Measurements from ENCODE around the gene OTOF.
A peak's percentile ranks its signal among the peaks of the same experiment; 100 is the strongest.

The OTOF gene

DNA sequence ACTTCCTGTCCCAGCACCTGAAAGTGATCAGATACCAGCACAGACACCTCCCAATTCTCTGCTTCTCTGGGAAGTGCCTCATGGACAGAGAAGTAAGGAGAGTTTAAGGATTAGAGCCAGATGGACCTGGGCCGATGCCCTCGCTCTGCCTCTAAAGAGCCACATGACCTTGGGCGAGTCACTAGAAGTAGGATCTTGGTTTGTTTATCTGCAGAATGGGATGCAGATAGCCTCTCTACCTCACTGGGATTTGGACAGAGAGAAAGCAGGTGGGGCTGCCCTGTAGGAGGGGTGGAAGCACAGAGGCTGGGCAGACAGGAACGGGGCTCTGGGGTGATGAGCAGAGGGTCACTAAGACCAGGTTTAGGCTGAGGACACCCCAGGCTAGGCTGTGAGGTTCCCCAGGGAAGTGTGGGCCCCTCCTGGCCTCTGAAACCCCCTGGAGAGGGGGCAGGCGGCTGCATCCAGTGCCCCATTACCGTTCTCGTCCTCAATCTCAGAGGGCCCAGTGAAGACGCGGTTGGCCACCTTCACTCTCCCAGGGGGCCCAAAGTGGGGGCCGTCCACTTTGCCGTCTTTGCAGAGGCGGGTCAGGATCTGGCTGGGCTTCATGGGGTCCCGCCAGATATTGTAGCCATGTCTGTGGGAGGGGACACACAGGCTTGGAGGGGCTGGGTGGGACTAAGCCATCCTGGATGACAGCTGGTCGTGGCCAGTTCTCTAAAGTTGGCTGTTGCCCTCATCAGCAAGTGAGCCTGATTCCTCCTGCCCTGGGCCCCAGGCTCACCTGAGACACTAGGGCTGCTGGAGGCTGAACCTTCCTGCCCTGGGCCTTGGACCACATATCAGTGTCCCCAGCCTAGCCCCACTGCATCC lies 13.3 kb downstream of the OTOF start:
- Histone ChIP-seq H3K4me1 (ENCODE audit: control insufficient read depth, insufficient read depth, low read length) (peaks cover 10% of the 10 kb centered on the region), H3K36me3 (ENCODE audit: control insufficient read depth, insufficient read depth, low read length) (no peaks in the 10 kb centered on the region), H3K9ac (ENCODE audit: low read depth, low read length) (no peak overlapping the region), H3K27ac (ENCODE audit: low read depth, low read length) (no peak overlapping the region), H3K9me3 (ENCODE audit: control insufficient read depth, insufficient read depth, low read length) (no peaks in the 10 kb centered on the region), H3K4me3 (ENCODE audit: low read depth, low read length) (no peak overlapping the region), H3K27me3 (ENCODE audit: control insufficient read depth, insufficient read depth, low read length) (no peaks in the 10 kb centered on the region)

- no peak overlapping the region; the same call in 1 of the 2 replicates for H3K9ac ChIP-seq (ENCODE audit: low read depth, low read length)
- H3K4me1 ChIP-seq (ENCODE audit: control insufficient read depth, insufficient read depth, low read length) = peaks cover 10% of the 10 kb centered on the region
- H3K27me3 ChIP-seq (ENCODE audit: control insufficient read depth, insufficient read depth, low read length) = no peaks in the 10 kb centered on the region
- H3K27ac ChIP-seq (ENCODE audit: low read depth, low read length) = peak overlapping the region; percentile 75
- H3K9me3 ChIP-seq (ENCODE audit: control insufficient read depth, insufficient read depth, low read length) = no peaks in the 10 kb centered on the region
- H3K4me3 ChIP-seq (ENCODE audit: low read depth, low read length) = no peak overlapping the region
- no peaks in the 10 kb centered on the region for H3K36me3 ChIP-seq (ENCODE audit: control insufficient read depth, insufficient read depth, low read length)
These were observed 14.4 kb downstream of the OTOF start for GRCh38 chr2:26463244-26464192.

DNA sequence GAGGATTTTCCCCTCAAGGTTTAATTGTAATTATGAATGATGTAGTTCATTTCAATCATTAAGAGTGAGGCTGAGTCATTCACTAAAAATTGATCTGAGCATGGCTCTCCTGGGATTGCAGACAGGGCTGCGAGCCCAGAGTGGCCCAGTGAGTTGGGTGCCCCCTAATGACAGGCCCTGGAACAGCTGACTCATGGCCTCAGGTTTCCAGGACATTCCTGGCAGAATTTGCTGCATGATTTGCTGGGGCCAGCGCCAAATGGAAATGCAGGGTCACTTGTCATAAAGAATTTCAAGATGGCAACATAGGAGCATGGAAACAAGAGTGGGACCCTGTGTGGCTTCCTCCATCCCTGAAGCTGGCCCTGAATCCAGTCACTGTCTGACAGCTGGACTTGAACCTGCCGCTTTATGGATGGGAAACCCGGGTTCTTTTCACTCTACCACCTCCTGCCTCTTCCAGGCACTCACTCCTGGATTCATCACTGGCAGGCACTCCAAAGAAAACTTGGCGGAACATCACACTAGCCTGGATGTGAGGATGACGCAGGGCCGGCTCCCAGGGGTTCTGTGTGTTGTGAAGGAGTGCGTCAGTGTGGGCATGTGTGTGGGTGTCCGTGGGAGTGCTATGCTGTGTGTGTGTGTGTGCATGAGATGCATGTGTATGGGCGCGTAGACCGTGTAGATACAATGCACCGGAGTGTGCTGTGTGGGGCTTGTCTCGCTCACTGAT lies 15.2 kb downstream of the OTOF start:
- H3K9me3 ChIP-seq (ENCODE audit: control insufficient read depth, insufficient read depth, low read length) = no peaks in the 10 kb centered on the region
- H3K27me3 ChIP-seq (ENCODE audit: control insufficient read depth, insufficient read depth, low read length) = no peaks in the 10 kb centered on the region
- H3K4me3 ChIP-seq (ENCODE audit: low read depth, low read length) = no peak overlapping the region
- no peak overlapping the region for H3K9ac ChIP-seq (ENCODE audit: low read depth, low read length)
- peaks cover 10% of the 10 kb centered on the region for H3K4me1 ChIP-seq (ENCODE audit: control insufficient read depth, insufficient read depth, low read length)
- H3K27ac ChIP-seq (ENCODE audit: low read depth, low read length) = peak overlapping the region; percentile 31
- H3K36me3 ChIP-seq (ENCODE audit: control insufficient read depth, insufficient read depth, low read length) = no peaks in the 10 kb centered on the region

GRCh38 chr2:26462100-26462499 lies 15.8 kb downstream of the OTOF start:
- Histone ChIP-seq H3K27ac (ENCODE audit: low read depth, low read length) (peak overlapping the region; percentile 31), H3K9ac (ENCODE audit: low read depth, low read length) (no peak overlapping the region), H3K36me3 (ENCODE audit: control insufficient read depth, insufficient read depth, low read length) (no peaks in the 10 kb centered on the region), H3K4me1 (ENCODE audit: control insufficient read depth, insufficient read depth, low read length) (peaks cover 10% of the 10 kb centered on the region), H3K9me3 (ENCODE audit: control insufficient read depth, insufficient read depth, low read length) (no peaks in the 10 kb centered on the region), H3K4me3 (ENCODE audit: low read depth, low read length) (no peak overlapping the region), H3K27me3 (ENCODE audit: control insufficient read depth, insufficient read depth, low read length) (no peaks in the 10 kb centered on the region)

- Histone ChIP-seq H3K4me3 (ENCODE audit: low read depth, low read length) (no peak overlapping the region), H3K4me1 (ENCODE audit: control insufficient read depth, insufficient read depth, low read length) (peaks cover 10% of the 10 kb centered on the region), H3K9me3 (ENCODE audit: control insufficient read depth, insufficient read depth, low read length) (no peaks in the 10 kb centered on the region), H3K9ac (ENCODE audit: low read depth, low read length) (no peak overlapping the region), H3K27me3 (ENCODE audit: control insufficient read depth, insufficient read depth, low read length) (no peaks in the 10 kb centered on the region), H3K36me3 (ENCODE audit: control insufficient read depth, insufficient read depth, low read length) (no peaks in the 10 kb centered on the region), H3K27ac (ENCODE audit: low read depth, low read length) (no peak overlapping the region)
These were observed 16.3 kb downstream of the OTOF start for GRCh38 chr2:26461601-26462023.

- Histone ChIP-seq H3K4me1 (ENCODE audit: control insufficient read depth, insufficient read depth, low read length) (peaks cover 10% of the 10 kb centered on the region), H3K27ac (ENCODE audit: low read depth, low read length) (no peak overlapping the region), H3K9ac (ENCODE audit: low read depth, low read length) (no peak overlapping the region), H3K36me3 (ENCODE audit: control insufficient read depth, insufficient read depth, low read length) (no peaks in the 10 kb centered on the region), H3K9me3 (ENCODE audit: control insufficient read depth, insufficient read depth, low read length) (no peaks in the 10 kb centered on the region), H3K4me3 (ENCODE audit: low read depth, low read length) (no peak overlapping the region), H3K27me3 (ENCODE audit: control insufficient read depth, insufficient read depth, low read length) (no peaks in the 10 kb centered on the region)
These were observed 17.3 kb downstream of the OTOF start for GRCh38 chr2:26460613-26461031.

DNA sequence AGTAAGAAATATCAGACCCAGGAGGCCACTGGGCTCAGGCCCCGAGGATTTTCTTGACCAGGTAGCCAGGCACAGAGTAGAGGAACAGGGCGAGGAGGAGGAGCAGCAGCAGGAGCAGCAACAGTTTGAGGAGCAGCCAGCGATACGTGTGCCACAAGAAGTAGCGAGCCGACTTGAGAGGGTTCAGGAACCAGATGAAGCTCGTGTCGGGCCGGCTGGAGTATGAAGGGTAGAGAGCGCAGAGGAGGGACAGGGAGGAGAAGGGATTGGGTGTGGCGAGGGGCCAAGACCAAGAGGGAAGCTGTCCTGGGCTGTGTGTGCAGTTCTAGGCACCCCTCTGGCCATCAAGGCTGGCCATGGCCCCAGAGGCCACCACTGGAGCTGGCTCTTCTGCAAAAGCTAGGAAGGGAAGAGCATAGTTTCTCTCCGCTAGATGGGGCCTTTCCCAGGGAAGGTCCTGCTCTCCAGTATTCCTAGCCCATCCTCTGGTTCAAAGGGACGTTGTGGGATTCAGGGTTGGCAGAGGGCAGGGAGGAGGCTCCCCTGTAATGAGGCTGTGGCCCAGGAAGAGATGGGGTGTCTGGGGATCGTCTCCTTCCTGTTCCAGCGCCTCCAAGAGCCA lies 17.8 kb downstream of the OTOF start:
- H3K4me1 ChIP-seq (ENCODE audit: control insufficient read depth, insufficient read depth, low read length) = peaks cover 10% of the 10 kb centered on the region
- H3K4me3 ChIP-seq (ENCODE audit: low read depth, low read length) = no peak overlapping the region
- no peaks in the 10 kb centered on the region for H3K9me3 ChIP-seq (ENCODE audit: control insufficient read depth, insufficient read depth, low read length)
- no peaks in the 10 kb centered on the region for H3K27me3 ChIP-seq (ENCODE audit: control insufficient read depth, insufficient read depth, low read length)
- H3K27ac ChIP-seq (ENCODE audit: low read depth, low read length) = no peak overlapping the region
- no peak overlapping the region for H3K9ac ChIP-seq (ENCODE audit: low read depth, low read length)
- H3K36me3 ChIP-seq (ENCODE audit: control insufficient read depth, insufficient read depth, low read length) = no peaks in the 10 kb centered on the region

DNA sequence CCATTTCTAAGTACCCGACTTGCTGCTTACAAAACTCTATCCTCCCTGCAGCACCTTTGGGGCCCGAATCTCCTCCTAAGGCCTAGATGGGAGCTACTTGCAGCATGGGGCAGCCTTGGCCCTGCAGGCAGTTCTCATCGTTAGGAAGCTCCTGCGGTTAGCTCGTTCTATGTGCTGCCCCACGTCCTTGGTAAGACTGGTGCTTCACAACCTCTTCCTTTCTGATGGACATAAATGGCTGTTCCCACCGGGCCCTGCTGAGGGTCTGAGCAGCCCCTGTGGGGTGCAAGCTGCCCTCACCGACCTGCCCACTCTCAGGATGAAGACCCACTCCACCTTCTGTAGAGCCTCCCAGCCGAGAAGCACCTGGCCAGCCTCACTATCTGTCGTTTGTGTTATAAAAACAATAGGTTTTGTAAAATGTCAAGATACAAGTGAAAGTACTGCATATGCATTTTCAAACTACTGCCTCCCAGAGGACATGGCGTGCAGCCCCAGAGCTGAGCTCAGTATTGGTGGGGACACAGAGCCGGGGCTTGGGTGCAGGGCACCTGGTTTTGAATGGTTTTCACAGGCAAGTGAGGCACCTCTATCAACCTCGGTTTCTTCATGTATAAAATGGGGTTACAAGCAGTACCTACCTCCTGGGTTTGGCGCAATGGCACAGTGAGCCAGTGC lies 19.4 kb downstream of the OTOF start:
- no peak overlapping the region for H3K9ac ChIP-seq (ENCODE audit: low read depth, low read length)
- peaks cover 5% of the 10 kb centered on the region; the same call in 1 of the 2 replicates for H3K4me1 ChIP-seq (ENCODE audit: control insufficient read depth, insufficient read depth, low read length)

GRCh38 chr2:26457695-26458364 lies 20.1 kb downstream of the OTOF start:
- Histone ChIP-seq H3K4me3 (ENCODE audit: low read depth, low read length) (no peak overlapping the region), H3K9ac (ENCODE audit: low read depth, low read length) (no peak overlapping the region), H3K9me3 (ENCODE audit: control insufficient read depth, insufficient read depth, low read length) (no peaks in the 10 kb centered on the region), H3K4me1 (ENCODE audit: control insufficient read depth, insufficient read depth, low read length) (peaks cover 4% of the 10 kb centered on the region; the same call in 1 of the 2 replicates), H3K27me3 (ENCODE audit: control insufficient read depth, insufficient read depth, low read length) (no peaks in the 10 kb centered on the region), H3K27ac (ENCODE audit: low read depth, low read length) (no peak overlapping the region), H3K36me3 (ENCODE audit: control insufficient read depth, insufficient read depth, low read length) (no peaks in the 10 kb centered on the region)

More for the DNA sequence above, 19.4 kb downstream of the OTOF start:
- no peak overlapping the region for H3K27ac ChIP-seq (ENCODE audit: low read depth, low read length)
- H3K4me3 ChIP-seq (ENCODE audit: low read depth, low read length) = no peak overlapping the region
- H3K9me3 ChIP-seq (ENCODE audit: control insufficient read depth, insufficient read depth, low read length) = no peaks in the 10 kb centered on the region
- no peaks in the 10 kb centered on the region for H3K27me3 ChIP-seq (ENCODE audit: control insufficient read depth, insufficient read depth, low read length)
- H3K36me3 ChIP-seq (ENCODE audit: control insufficient read depth, insufficient read depth, low read length) = no peaks in the 10 kb centered on the region

Measured in HUES48 (cell line).